ENCODE measurements around the gene OR2A14. TPM values are rescaled to one million over a fixed set of nuclear protein-coding genes. Genes with fewer than 3 reads are reported as not detected.

OR2A14 gene
- total and polyA plus RNA-seq, 2 donors (not counting 1 experiment from before 2014, with no cell fraction given) = not detected

- Histone ChIP-seq H3K79me2 (ENCODE audit: control insufficient read depth, insufficient read depth, low read length) (no peaks in the 10 kb centered on the region), H3K36me3 (ENCODE audit: control insufficient read depth, insufficient read depth, low read length) (no peaks in the 10 kb centered on the region), H4K20me1 (ENCODE audit: control insufficient read depth, extremely low read depth, insufficient read depth, low read length) (no peaks in the 10 kb centered on the region), H3K4me3 (replicated peaks in 1 of 4; ENCODE audit: control extremely low read depth in 1 of 4, insufficient read depth in 1 of 4, low read depth in 3 of 4, low read length in 4 of 4) (no peak overlapping the region), H3K27me3 (ENCODE audit: control insufficient read depth, insufficient read depth, low read length) (no peaks in the 10 kb centered on the region), H2AFZ (ENCODE audit: low read length) (no peak overlapping the region), H3K4me2 (ENCODE audit: extremely low read depth, insufficient read depth, low read length) (no peak overlapping the region), H3K9ac (ENCODE audit: insufficient read depth, low read length) (no peak overlapping the region), H3K4me1 (ENCODE audit: control insufficient read depth, extremely low read depth, insufficient read depth, low read length) (no peaks in the 10 kb centered on the region), H3K27ac (ENCODE audit: insufficient read depth, low read length) (no peak overlapping the region), H3K9me3 (ENCODE audit: control insufficient read depth, insufficient read depth, low read depth, low read length) (no peaks in the 10 kb centered on the region)
- no peak for TF ChIP-seq CTCF (conservative IDR thresholded peaks at IDR 0.05 in 1 of 2, IDR thresholded peaks at IDR 0.05 in 1 of 2; ENCODE audit: low read depth in 1 of 2, low read length in 2 of 2)
- no peak for TF ChIP-seq EZH2 (IDR thresholded peaks at IDR 0.05; ENCODE audit: low read length, missing control alignments)
- no peak for DNase-seq (ENCODE audit: low read depth in 2 of 2)
Observed at GRCh38 chr7:144130730-144131129, 7.8 kb downstream of the OR2A14 start.

- Histone ChIP-seq H3K4me1 (ENCODE audit: control insufficient read depth, extremely low read depth, insufficient read depth, low read length) (no peaks in the 10 kb centered on the region), H3K9ac (ENCODE audit: insufficient read depth, low read length) (no peak overlapping the region), H3K4me3 (replicated peaks in 1 of 4; ENCODE audit: control extremely low read depth in 1 of 4, insufficient read depth in 1 of 4, low read depth in 3 of 4, low read length in 4 of 4) (no peak overlapping the region), H2AFZ (ENCODE audit: low read length) (no peak overlapping the region), H3K27me3 (ENCODE audit: control insufficient read depth, insufficient read depth, low read length) (no peaks in the 10 kb centered on the region), H3K79me2 (ENCODE audit: control insufficient read depth, insufficient read depth, low read length) (no peaks in the 10 kb centered on the region), H3K9me3 (ENCODE audit: control insufficient read depth, insufficient read depth, low read depth, low read length) (no peaks in the 10 kb centered on the region), H3K36me3 (ENCODE audit: control insufficient read depth, insufficient read depth, low read length) (no peaks in the 10 kb centered on the region), H3K27ac (ENCODE audit: insufficient read depth, low read length) (no peak overlapping the region), H4K20me1 (ENCODE audit: control insufficient read depth, extremely low read depth, insufficient read depth, low read length) (no peaks in the 10 kb centered on the region), H3K4me2 (ENCODE audit: extremely low read depth, insufficient read depth, low read length) (no peak overlapping the region)
- TF ChIP-seq CTCF (conservative IDR thresholded peaks at IDR 0.05 in 1 of 2, IDR thresholded peaks at IDR 0.05 in 1 of 2; ENCODE audit: low read depth in 1 of 2, low read length in 2 of 2) = no peak
- TF ChIP-seq EZH2 (IDR thresholded peaks at IDR 0.05; ENCODE audit: low read length, missing control alignments) = no peak
- no peak for DNase-seq (ENCODE audit: low read depth in 2 of 2)
Observed at GRCh38 chr7:144132262-144132661, 9.3 kb downstream of the OR2A14 start.

- Histone ChIP-seq H3K4me1 (ENCODE audit: control insufficient read depth, extremely low read depth, insufficient read depth, low read length) (no peaks in the 10 kb centered on the region), H3K4me3 (replicated peaks in 1 of 4; ENCODE audit: control extremely low read depth in 1 of 4, insufficient read depth in 1 of 4, low read depth in 3 of 4, low read length in 4 of 4) (no peak overlapping the region), H3K9me3 (ENCODE audit: control insufficient read depth, insufficient read depth, low read depth, low read length) (no peaks in the 10 kb centered on the region), H3K27me3 (ENCODE audit: control insufficient read depth, insufficient read depth, low read length) (no peaks in the 10 kb centered on the region), H4K20me1 (ENCODE audit: control insufficient read depth, extremely low read depth, insufficient read depth, low read length) (no peaks in the 10 kb centered on the region), H3K27ac (ENCODE audit: insufficient read depth, low read length) (no peak overlapping the region), H3K36me3 (ENCODE audit: control insufficient read depth, insufficient read depth, low read length) (no peaks in the 10 kb centered on the region), H3K4me2 (ENCODE audit: extremely low read depth, insufficient read depth, low read length) (no peak overlapping the region), H3K9ac (ENCODE audit: insufficient read depth, low read length) (no peak overlapping the region), H2AFZ (ENCODE audit: low read length) (no peak overlapping the region), H3K79me2 (ENCODE audit: control insufficient read depth, insufficient read depth, low read length) (no peaks in the 10 kb centered on the region)
- no peak for DNase-seq (ENCODE audit: low read depth in 2 of 2)
- TF ChIP-seq EZH2 (IDR thresholded peaks at IDR 0.05; ENCODE audit: low read length, missing control alignments) (no peak), CTCF (conservative IDR thresholded peaks at IDR 0.05 in 1 of 2, IDR thresholded peaks at IDR 0.05 in 1 of 2; ENCODE audit: low read depth in 1 of 2, low read length in 2 of 2) (no peak)
Observed at GRCh38 chr7:144133307-144133706, 10.3 kb downstream of the OR2A14 start.
